Keratinocyte (primary cell): ENCODE measurements around the gene SNX21. TPM values are rescaled to one million over a fixed set of nuclear protein-coding genes. Genes with fewer than 3 reads are reported as not detected.
"Not testable (repeated sequence)": the region's sequence is repeated elsewhere in the genome, so short reads cannot be mapped to it uniquely, and the experiment has no call there.

Experiments used
- DNase-seq: peaks from one replicate; pipeline ENCODE4 v3.0.0-alpha.2; 2011; ENCODE audit warnings: low read depth, missing footprints, low spot score
- FAIRE-seq: peaks from 2 replicates; lab custom pipeline; 2011; peaks lifted over from hg19 to GRCh38; lab: Jason Lieb, UNC
- H2AFZ ChIP-seq: 2 replicates; pipeline ENCODE4 v1.6.0; 2012; ENCODE audit warnings: low read length, control low read depth, inconsistent platforms; ENCODE audit not compliant: control insufficient read depth
- H3K27ac ChIP-seq: 2 replicates; pipeline ENCODE4 v1.5.1; 2011; ENCODE audit warnings: low read length; ENCODE audit not compliant: control insufficient read depth, insufficient read depth
- H3K27me3 ChIP-seq: 3 replicates; pipeline ENCODE4 v1.6.0; 2011; ENCODE audit warnings: low read length; ENCODE audit not compliant: control insufficient read depth, insufficient read depth; ENCODE audit errors: extremely low read depth
- H3K36me3 ChIP-seq, 2 experiments: 2 replicates in 1 of 2; 3 replicates in 1 of 2; pipeline ENCODE4 v1.5.1; 2011; ENCODE audit warnings: low read length in 2 of 2, mild to moderate bottlenecking in 1 of 2; ENCODE audit not compliant: control insufficient read depth in 2 of 2, insufficient read depth in 2 of 2; ENCODE audit errors: extremely low read depth in 1 of 2
- H3K4me1 ChIP-seq: 3 replicates; pipeline ENCODE4 v1.5.1; 2011; ENCODE audit warnings: low read length; ENCODE audit not compliant: control insufficient read depth, insufficient read depth; ENCODE audit errors: extremely low read depth
- H3K4me2 ChIP-seq: 3 replicates; pipeline ENCODE4 v1.6.0; 2011; ENCODE audit warnings: low read depth, low read length; ENCODE audit not compliant: control insufficient read depth, insufficient read depth; ENCODE audit errors: extremely low read depth
- H3K4me3 ChIP-seq, 3 experiments: fragments of 200-600 bp in 1 of 3; sonication (generic) in 1 of 3; 2 replicates in 2 of 3; 3 replicates in 1 of 3; pipeline ENCODE4 v1.5.1; 2011 to 2016; ENCODE audit warnings: low read length in 3 of 3, mild to moderate bottlenecking in 3 of 3, control low read depth in 2 of 3, inconsistent platforms in 1 of 3, low read depth in 1 of 3, mixed read lengths in 1 of 3, mixed run types in 1 of 3, moderate library complexity in 1 of 3; ENCODE audit not compliant: control insufficient read depth in 2 of 3, insufficient read depth in 2 of 3; ENCODE audit errors: extremely low read depth in 1 of 3
- H3K79me2 ChIP-seq: 2 replicates; pipeline ENCODE4 v1.6.0; 2012; ENCODE audit warnings: low read length; ENCODE audit not compliant: control insufficient read depth, insufficient read depth
- H3K9ac ChIP-seq: 3 replicates; pipeline ENCODE4 v1.6.0; 2011; ENCODE audit warnings: low read length; ENCODE audit not compliant: control insufficient read depth, insufficient read depth; ENCODE audit errors: extremely low read depth
- H3K9me1 ChIP-seq: 3 replicates; pipeline ENCODE4 v1.6.0; 2011; ENCODE audit warnings: low read length; ENCODE audit not compliant: control insufficient read depth, insufficient read depth; ENCODE audit errors: extremely low read depth
- H3K9me3 ChIP-seq: 2 replicates; pipeline ENCODE4 v1.5.1; 2012; ENCODE audit warnings: low read depth, low read length; ENCODE audit not compliant: control insufficient read depth
- H4K20me1 ChIP-seq: 3 replicates; pipeline ENCODE4 v1.6.0; 2011; ENCODE audit warnings: low read length; ENCODE audit not compliant: control insufficient read depth, insufficient read depth; ENCODE audit errors: extremely low read depth
- EZH2 ChIP-seq: IDR thresholded peaks from one replicate; pipeline ENCODE4 v1.6.1; 2012; ENCODE audit warnings: inconsistent platforms, mild to moderate bottlenecking, low read length, moderate library complexity
- dilution Hi-C: fragments of 300-500 bp; cut with MboI; formaldehyde crosslinking; loops from one replicate; pipeline ENCODE4 v1.7.0; 2020; ENCODE audit warnings: low sequenced_read_pairs; ENCODE audit not compliant: extremely low pct_ligation_motif_present
- polyA plus RNA-seq, 5 experiments: library from polyadenylated mRNA; depleted of rRNA in 3 of 5; stranded (reverse) in 3 of 5; stranded (forward) in 1 of 5; unstranded in 1 of 5; fragments of >200 nt; gene quantifications; 1 replicate in 1 of 5; 2 replicates in 3 of 5; 3 replicates in 1 of 5; pipeline versions ENCODE4 v1.2.1 to v1.2.3, GENCODE V29; 2011 to 2012; ENCODE audit warnings: missing spikeins in 2 of 5, low read depth in 1 of 5, low replicate concordance in 1 of 5
- TF ChIP-seq, protein P1 (sequence below), 3 experiments: IDR thresholded peaks in 1 of 3; conservative IDR thresholded peaks in 1 of 3; optimal IDR thresholded peaks in 1 of 3; 2 replicates in 2 of 3; 3 replicates in 1 of 3; pipeline versions ENCODE3 to v1.5.1; 2011; ENCODE audit warnings: low read length in 3 of 3, mild to moderate bottlenecking in 3 of 3, moderate library complexity in 2 of 3, control low read depth in 1 of 3, inconsistent platforms in 1 of 3; ENCODE audit not compliant: insufficient read depth in 2 of 3; ENCODE audit errors: extremely low read depth in 1 of 3

The SNX21 gene
- polyA plus RNA-seq, 1 donor (not counting 4 experiments of a cell fraction or from before 2014, with no cell fraction given): 5.2 TPM

DNA sequence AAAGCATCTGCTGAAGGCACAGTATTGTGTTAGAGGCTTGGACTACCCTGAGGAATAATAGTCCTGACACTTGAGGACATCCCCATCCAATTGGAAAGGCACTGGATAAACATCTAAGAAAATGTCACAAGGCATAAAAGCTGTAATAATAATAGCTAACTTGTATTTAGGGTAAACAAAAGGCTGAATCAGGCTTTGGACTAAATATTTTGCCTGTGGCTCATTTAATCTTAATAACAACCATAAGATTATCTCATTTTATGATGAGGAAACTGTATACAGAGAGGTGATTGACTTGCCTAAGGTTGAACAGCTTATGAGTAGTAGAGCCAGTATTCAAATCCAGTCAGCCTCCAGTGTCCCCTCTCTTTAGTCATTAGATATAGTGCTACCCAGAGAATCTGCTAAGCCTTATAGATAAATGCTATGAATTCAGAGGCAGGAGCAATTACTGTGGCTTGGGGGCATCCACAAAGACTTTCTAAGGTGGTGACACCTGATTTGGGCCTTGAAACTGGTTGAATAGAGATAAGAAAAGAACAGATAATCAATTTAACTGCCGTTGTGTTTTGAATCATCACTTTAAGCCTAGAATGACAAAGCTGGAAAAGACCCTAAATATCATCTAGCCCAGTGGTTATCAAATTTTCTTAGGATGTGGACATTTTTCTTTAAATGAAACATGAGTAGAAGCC is 40.0 kb downstream of the SNX21 start:
- FAIRE-seq (no peak), DNase-seq (no peak)
- no peak for TF ChIP-seq EZH2
- TF ChIP-seq, protein P1, sequence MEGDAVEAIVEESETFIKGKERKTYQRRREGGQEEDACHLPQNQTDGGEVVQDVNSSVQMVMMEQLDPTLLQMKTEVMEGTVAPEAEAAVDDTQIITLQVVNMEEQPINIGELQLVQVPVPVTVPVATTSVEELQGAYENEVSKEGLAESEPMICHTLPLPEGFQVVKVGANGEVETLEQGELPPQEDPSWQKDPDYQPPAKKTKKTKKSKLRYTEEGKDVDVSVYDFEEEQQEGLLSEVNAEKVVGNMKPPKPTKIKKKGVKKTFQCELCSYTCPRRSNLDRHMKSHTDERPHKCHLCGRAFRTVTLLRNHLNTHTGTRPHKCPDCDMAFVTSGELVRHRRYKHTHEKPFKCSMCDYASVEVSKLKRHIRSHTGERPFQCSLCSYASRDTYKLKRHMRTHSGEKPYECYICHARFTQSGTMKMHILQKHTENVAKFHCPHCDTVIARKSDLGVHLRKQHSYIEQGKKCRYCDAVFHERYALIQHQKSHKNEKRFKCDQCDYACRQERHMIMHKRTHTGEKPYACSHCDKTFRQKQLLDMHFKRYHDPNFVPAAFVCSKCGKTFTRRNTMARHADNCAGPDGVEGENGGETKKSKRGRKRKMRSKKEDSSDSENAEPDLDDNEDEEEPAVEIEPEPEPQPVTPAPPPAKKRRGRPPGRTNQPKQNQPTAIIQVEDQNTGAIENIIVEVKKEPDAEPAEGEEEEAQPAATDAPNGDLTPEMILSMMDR (optimal IDR thresholded peaks at IDR 0.05 in 1 of 3, IDR thresholded peaks at IDR 0.05 in 1 of 3, conservative IDR thresholded peaks at IDR 0.05 in 1 of 3; ENCODE audit: extremely low read depth in 1 of 3, insufficient read depth in 2 of 3, low read length in 3 of 3): no peak
- Histone ChIP-seq H3K9me1 (no peaks in the 10 kb centered on the region), H4K20me1 (no peaks in the 10 kb centered on the region), H3K79me2 (no peaks in the 10 kb centered on the region), H3K4me1 (no peaks in the 10 kb centered on the region), H3K9me3 (no peaks in the 10 kb centered on the region), H3K36me3 (no peaks in the 10 kb centered on the region), H3K27ac (no peak overlapping the region), H3K27me3 (no peaks in the 10 kb centered on the region), H2AFZ (no peak overlapping the region), H3K4me2 (no peak overlapping the region), H3K9ac (no peak overlapping the region), H3K4me3 (no peak overlapping the region)
- dilution Hi-C loops: no loop called here

DNA sequence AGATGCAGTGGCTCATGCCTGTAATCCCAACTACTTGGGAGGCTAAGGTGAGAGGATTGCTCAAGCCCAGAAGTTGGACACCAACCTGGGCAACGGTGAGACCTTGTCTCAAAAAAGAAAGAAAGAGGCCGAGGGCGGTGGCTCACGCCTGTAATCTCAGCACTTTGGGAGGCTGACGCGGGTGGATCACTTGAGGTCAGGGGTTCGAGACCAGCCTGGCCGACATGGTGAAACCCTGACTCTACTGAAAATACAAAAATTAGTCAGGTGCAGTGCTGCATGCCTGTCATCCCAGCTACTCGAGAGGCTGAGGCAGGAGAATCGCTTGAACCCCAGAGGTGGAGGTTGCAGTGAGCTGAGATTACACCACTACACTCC is 40.5 kb downstream of the SNX21 start:
- H4K20me1 ChIP-seq, H3K4me3 ChIP-seq, H3K27ac ChIP-seq, H3K4me2 ChIP-seq, H3K4me1 ChIP-seq, DNase-seq, H2AFZ ChIP-seq, H3K36me3 ChIP-seq, H3K9me3 ChIP-seq, H3K9me1 ChIP-seq, FAIRE-seq, H3K79me2 ChIP-seq, H3K27me3 ChIP-seq, dilution Hi-C loops, H3K9ac ChIP-seq: not testable (repeated sequence)

DNA sequence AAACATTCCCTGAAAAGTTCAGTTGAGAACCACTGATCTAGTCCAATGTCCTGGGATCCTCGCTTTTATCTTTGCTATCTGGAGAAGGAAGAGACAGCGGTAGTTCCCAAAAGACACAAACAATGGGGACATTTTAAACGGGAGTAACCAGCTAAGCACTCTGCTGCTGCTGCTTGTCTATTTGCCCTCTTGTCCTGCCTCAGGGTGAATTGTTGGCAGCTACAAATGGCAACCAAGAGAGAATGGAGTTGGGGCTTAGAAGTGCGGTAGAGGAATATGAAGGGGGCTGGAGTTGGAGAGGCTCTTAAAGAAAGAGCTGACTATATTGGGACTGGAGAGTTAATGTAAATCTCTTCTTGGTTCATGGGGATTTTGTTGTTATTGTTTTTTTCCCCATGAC is 41.0 kb downstream of the SNX21 start:
- Histone ChIP-seq H2AFZ (no peak overlapping the region), H3K36me3 (no peaks in the 10 kb centered on the region), H3K9ac (no peak overlapping the region), H3K27me3 (no peaks in the 10 kb centered on the region), H3K79me2 (no peaks in the 10 kb centered on the region), H3K4me2 (no peak overlapping the region), H3K4me3 (no peak overlapping the region), H3K9me3 (no peaks in the 10 kb centered on the region), H4K20me1 (no peaks in the 10 kb centered on the region), H3K9me1 (no peaks in the 10 kb centered on the region), H3K4me1 (no peaks in the 10 kb centered on the region), H3K27ac (no peak overlapping the region)
- no peak for DNase-seq
- no peak for FAIRE-seq
- no peak for TF ChIP-seq EZH2
- TF ChIP-seq, protein P1 (optimal IDR thresholded peaks at IDR 0.05 in 1 of 3, IDR thresholded peaks at IDR 0.05 in 1 of 3, conservative IDR thresholded peaks at IDR 0.05 in 1 of 3; ENCODE audit: extremely low read depth in 1 of 3, insufficient read depth in 2 of 3, low read length in 3 of 3): no peak
- dilution Hi-C loops: no loop called here
